ENCODE results near the gene RTN4RL1. TPM values are rescaled to one million over a fixed set of nuclear protein-coding genes. Genes with fewer than 3 reads are reported as not detected.

Gene RTN4RL1
- total RNA-seq, 1 experiment from 2014 or later, result 0.22 TPM

- no peak overlapping the region for H3K27ac Mint-ChIP-seq
- Histone ChIP-seq H2AFZ (ENCODE audit: low read length) (no peak overlapping the region), H3K18ac (ENCODE audit: insufficient read length, low read depth, low read length) (no peak overlapping the region), H3K9me3 (ENCODE audit: control insufficient read depth, low read depth, low read length) (no peaks in the 10 kb centered on the region), H3K79me2 (ENCODE audit: insufficient read depth, low read length) (no peaks in the 10 kb centered on the region), H2AK5ac (ENCODE audit: insufficient read length, low read length) (no peak overlapping the region), H3K4ac (ENCODE audit: low read depth, low read length) (no peak overlapping the region), H3K27ac (ENCODE audit: insufficient read length, low read depth, low read length) (no peak overlapping the region), H3K14ac (ENCODE audit: insufficient read depth, low read length) (no peak overlapping the region), H3K27me3 (ENCODE audit: insufficient read depth, low read length) (no peaks in the 10 kb centered on the region; the same call in 1 of the 2 replicates), H4K20me1 (ENCODE audit: control insufficient read depth, insufficient read depth, insufficient read length) (no peaks in the 10 kb centered on the region), H2BK120ac (ENCODE audit: low read depth, low read length, poor library complexity, severe bottlenecking) (no peak overlapping the region), H3K56ac (ENCODE audit: insufficient read length, low read depth, low read length) (no peak overlapping the region), H2BK12ac (ENCODE audit: insufficient read length, low read depth, low read length) (no peak overlapping the region), H4K8ac (replicated peaks; ENCODE audit: insufficient read length, low read depth, low read length) (no peak overlapping the region), H3K4me2 (ENCODE audit: insufficient read depth, insufficient read length, low read length) (no peak overlapping the region), H3K23ac (ENCODE audit: insufficient read length, low read depth, low read length) (no peak overlapping the region), H3K9ac (ENCODE audit: extremely low read depth, insufficient read length, low read length) (no peak overlapping the region), H3K79me1 (ENCODE audit: insufficient read depth, low read depth, low read length, poor library complexity, severe bottlenecking) (no peaks in the 10 kb centered on the region), H2BK5ac (ENCODE audit: insufficient read length, low read length) (no peak overlapping the region), H2BK20ac (ENCODE audit: low read depth, low read length, poor library complexity, severe bottlenecking) (no peak overlapping the region), H2BK15ac (ENCODE audit: low read depth, low read length) (no peak overlapping the region), H3K4me1 (ENCODE audit: insufficient read depth, low read length) (no peaks in the 10 kb centered on the region), H4K91ac (ENCODE audit: insufficient read length, low read depth, low read length) (no peak overlapping the region), H3T11ph (ENCODE audit: low read length) (no peak overlapping the region), H3K23me2 (ENCODE audit: insufficient read length, low read depth, low read length, poor library complexity, severe bottlenecking) (no peaks in the 10 kb centered on the region), H4K5ac (ENCODE audit: insufficient read length, low read depth, low read length) (no peak overlapping the region)
- H3K4me1 Mint-ChIP-seq, result peaks cover 15 to 18% of the 10 kb centered on the region in 2 experiments
- TF ChIP-seq CTCF (conservative IDR thresholded peaks at IDR 0.05), result no peak
- DNase-seq, result no peak
- H3K9me3 Mint-ChIP-seq, result no peaks in the 10 kb centered on the region; a peak in 1 of 5 replicates
- H3K27me3 Mint-ChIP-seq (ENCODE audit: low read depth), result peaks cover 29% of the 10 kb centered on the region
- no peaks in the 10 kb centered on the region for H3K36me3 Mint-ChIP-seq (ENCODE audit: insufficient read depth in 1 of 3, low read depth in 3 of 3)
- WGBS (ENCODE audit: extremely low coverage, insufficient read length, low lambda C conversion rate), result no CpG with 5 or more reads among the region's 10 CpGs
- H3K4me3 Mint-ChIP-seq, result no peak overlapping the region
Measured at GRCh38 chr17:1975573-1975972, 49.6 kb downstream of the RTN4RL1 start.

All from H9 (cell line).